Panc1 (cell line): ENCODE data around the gene CNOT6L.

ENCODE experiments used
- POLR2AphosphoS5 ChIP-seq: IDR thresholded peaks from 2 replicates; pipeline ENCODE4 v1.6.1; 2012; ENCODE audit warnings: mild to moderate bottlenecking, low read depth, low read length, moderate library complexity
- SIN3A ChIP-seq: IDR thresholded peaks from 2 replicates; pipeline ENCODE4 v1.6.1; 2012; ENCODE audit warnings: low read depth, mild to moderate bottlenecking, low read length, moderate library complexity, borderline replicate concordance; ENCODE audit not compliant: insufficient read depth
- TCF7L2 ChIP-seq: IDR thresholded peaks from 2 replicates; pipeline ENCODE4 v1.6.1; 2011; ENCODE audit warnings: mild to moderate bottlenecking, low read depth, low read length, inconsistent platforms
- TF ChIP-seq, protein P1 (sequence below): fragments of 450-650 bp; IDR thresholded peaks from 2 replicates; pipeline ENCODE4 v1.5.1; 2017; ENCODE audit warnings: mild to moderate bottlenecking
- TF ChIP-seq, protein P2 (sequence below), 2 experiments: IDR thresholded peaks; 2 replicates each; pipeline ENCODE4 v1.6.1; 2011 to 2012; ENCODE audit warnings: low read depth in 2 of 2, control low read depth in 1 of 2, low read length in 1 of 2, mild to moderate bottlenecking in 1 of 2, moderate library complexity in 1 of 2; ENCODE audit not compliant: insufficient read depth in 1 of 2

DNA sequence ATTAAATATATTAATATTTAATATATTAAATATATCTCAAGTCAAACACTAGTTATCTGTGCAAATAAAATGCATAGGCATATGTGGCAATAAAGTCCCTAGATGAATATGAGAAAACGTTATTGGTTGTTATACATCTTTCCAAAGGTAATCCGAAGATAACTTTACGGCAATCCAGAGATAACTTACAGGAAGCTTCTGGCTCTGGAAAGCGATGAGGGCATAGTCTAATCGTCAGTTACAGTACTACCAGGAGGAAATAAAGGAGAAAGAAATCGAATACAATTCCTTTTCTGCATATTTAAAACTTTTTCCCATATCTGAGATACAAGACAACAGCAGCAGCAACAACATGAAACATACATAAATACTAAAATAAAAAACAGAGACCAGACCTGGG lies 35.3 kb downstream of the CNOT6L start:
- TF ChIP-seq, protein P1, sequence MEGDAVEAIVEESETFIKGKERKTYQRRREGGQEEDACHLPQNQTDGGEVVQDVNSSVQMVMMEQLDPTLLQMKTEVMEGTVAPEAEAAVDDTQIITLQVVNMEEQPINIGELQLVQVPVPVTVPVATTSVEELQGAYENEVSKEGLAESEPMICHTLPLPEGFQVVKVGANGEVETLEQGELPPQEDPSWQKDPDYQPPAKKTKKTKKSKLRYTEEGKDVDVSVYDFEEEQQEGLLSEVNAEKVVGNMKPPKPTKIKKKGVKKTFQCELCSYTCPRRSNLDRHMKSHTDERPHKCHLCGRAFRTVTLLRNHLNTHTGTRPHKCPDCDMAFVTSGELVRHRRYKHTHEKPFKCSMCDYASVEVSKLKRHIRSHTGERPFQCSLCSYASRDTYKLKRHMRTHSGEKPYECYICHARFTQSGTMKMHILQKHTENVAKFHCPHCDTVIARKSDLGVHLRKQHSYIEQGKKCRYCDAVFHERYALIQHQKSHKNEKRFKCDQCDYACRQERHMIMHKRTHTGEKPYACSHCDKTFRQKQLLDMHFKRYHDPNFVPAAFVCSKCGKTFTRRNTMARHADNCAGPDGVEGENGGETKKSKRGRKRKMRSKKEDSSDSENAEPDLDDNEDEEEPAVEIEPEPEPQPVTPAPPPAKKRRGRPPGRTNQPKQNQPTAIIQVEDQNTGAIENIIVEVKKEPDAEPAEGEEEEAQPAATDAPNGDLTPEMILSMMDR = no peak
- TF ChIP-seq, protein P2, sequence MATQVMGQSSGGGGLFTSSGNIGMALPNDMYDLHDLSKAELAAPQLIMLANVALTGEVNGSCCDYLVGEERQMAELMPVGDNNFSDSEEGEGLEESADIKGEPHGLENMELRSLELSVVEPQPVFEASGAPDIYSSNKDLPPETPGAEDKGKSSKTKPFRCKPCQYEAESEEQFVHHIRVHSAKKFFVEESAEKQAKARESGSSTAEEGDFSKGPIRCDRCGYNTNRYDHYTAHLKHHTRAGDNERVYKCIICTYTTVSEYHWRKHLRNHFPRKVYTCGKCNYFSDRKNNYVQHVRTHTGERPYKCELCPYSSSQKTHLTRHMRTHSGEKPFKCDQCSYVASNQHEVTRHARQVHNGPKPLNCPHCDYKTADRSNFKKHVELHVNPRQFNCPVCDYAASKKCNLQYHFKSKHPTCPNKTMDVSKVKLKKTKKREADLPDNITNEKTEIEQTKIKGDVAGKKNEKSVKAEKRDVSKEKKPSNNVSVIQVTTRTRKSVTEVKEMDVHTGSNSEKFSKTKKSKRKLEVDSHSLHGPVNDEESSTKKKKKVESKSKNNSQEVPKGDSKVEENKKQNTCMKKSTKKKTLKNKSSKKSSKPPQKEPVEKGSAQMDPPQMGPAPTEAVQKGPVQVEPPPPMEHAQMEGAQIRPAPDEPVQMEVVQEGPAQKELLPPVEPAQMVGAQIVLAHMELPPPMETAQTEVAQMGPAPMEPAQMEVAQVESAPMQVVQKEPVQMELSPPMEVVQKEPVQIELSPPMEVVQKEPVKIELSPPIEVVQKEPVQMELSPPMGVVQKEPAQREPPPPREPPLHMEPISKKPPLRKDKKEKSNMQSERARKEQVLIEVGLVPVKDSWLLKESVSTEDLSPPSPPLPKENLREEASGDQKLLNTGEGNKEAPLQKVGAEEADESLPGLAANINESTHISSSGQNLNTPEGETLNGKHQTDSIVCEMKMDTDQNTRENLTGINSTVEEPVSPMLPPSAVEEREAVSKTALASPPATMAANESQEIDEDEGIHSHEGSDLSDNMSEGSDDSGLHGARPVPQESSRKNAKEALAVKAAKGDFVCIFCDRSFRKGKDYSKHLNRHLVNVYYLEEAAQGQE (IDR thresholded peaks at IDR 0.05; ENCODE audit: insufficient read depth in 1 of 2, low read depth in 2 of 2, low read length in 1 of 2) = no peak
- no peak for TF ChIP-seq POLR2AphosphoS5
- TF ChIP-seq SIN3A = no peak
- no peak for TF ChIP-seq TCF7L2
